ENCODE results near the gene NUP98.
A peak's percentile ranks its signal among the peaks of the same experiment; 100 is the strongest.
"Not testable (repeated sequence)": the region's sequence is repeated elsewhere in the genome, so short reads cannot be mapped to it uniquely, and the experiment has no call there.

The NUP98 gene

GRCh38 chr11:3649374-3649773 lies 148.0 kb downstream of the NUP98 start:
- CTCF ChIA-PET; H3K4me1 ChIP-seq (ENCODE audit: control extremely low read depth in 1 of 4, control insufficient read depth in 4 of 4, insufficient read depth in 4 of 4, low read length in 3 of 4); H3K27me3 ChIP-seq (replicated peaks in 2 of 5; ENCODE audit: control insufficient read depth in 4 of 5, insufficient read depth in 5 of 5, low read length in 4 of 5); H3K36me3 ChIP-seq (ENCODE audit: control insufficient read depth in 4 of 4, insufficient read depth in 4 of 4, low read length in 3 of 4); H3K9me3 ChIP-seq (ENCODE audit: control extremely low read depth in 1 of 5, control insufficient read depth in 4 of 5, insufficient read depth in 2 of 5, low read depth in 1 of 5, low read length in 4 of 5); H3K27ac ChIP-seq (ENCODE audit: insufficient read depth in 1 of 2, low read depth in 1 of 2, low read length in 2 of 2, poor library complexity in 1 of 2, severe bottlenecking in 2 of 2); DNase-seq; H3K4me3 ChIP-seq (ENCODE audit: control insufficient read depth in 1 of 7, extremely low read depth in 1 of 7, insufficient read depth in 4 of 7, low read depth in 2 of 7, low read length in 6 of 7); POLR2A ChIA-PET: not testable (repeated sequence)
- 17% methylated on average over 5 of the region's 9 CpGs for WGBS (ENCODE audit: insufficient coverage)

- H3K27me3 ChIP-seq (replicated peaks in 2 of 5; ENCODE audit: control insufficient read depth in 4 of 5, insufficient read depth in 5 of 5, low read length in 4 of 5); H3K4me1 ChIP-seq (ENCODE audit: control extremely low read depth in 1 of 4, control insufficient read depth in 4 of 4, insufficient read depth in 4 of 4, low read length in 3 of 4); DNase-seq; H3K27ac ChIP-seq (ENCODE audit: insufficient read depth in 1 of 2, low read depth in 1 of 2, low read length in 2 of 2, poor library complexity in 1 of 2, severe bottlenecking in 2 of 2); CTCF ChIA-PET; POLR2A ChIA-PET; H3K4me3 ChIP-seq (ENCODE audit: control insufficient read depth in 1 of 7, extremely low read depth in 1 of 7, insufficient read depth in 4 of 7, low read depth in 2 of 7, low read length in 6 of 7); H3K36me3 ChIP-seq (ENCODE audit: control insufficient read depth in 4 of 4, insufficient read depth in 4 of 4, low read length in 3 of 4): not testable (repeated sequence)
- H3K9me3 ChIP-seq (ENCODE audit: control extremely low read depth in 1 of 5, control insufficient read depth in 4 of 5, insufficient read depth in 2 of 5, low read depth in 1 of 5, low read length in 4 of 5) = peaks cover 0 to 11% (median 0%) of the 10 kb centered on the region in 5 experiments
- WGBS (ENCODE audit: insufficient coverage) = 90% methylated on average over 7 of the region's 13 CpGs
Observed at GRCh38 chr11:3648843-3649242, 148.5 kb downstream of the NUP98 start.

- Histone ChIP-seq H3K36me3 (ENCODE audit: control insufficient read depth in 4 of 4, insufficient read depth in 4 of 4, low read length in 3 of 4) (no peaks in the 10 kb centered on the region), H3K27me3 (replicated peaks in 2 of 5; ENCODE audit: control insufficient read depth in 4 of 5, insufficient read depth in 5 of 5, low read length in 4 of 5) (peaks cover 0 to 12% (median 6%) of the 10 kb centered on the region in 5 experiments), H3K4me1 (ENCODE audit: control extremely low read depth in 1 of 4, control insufficient read depth in 4 of 4, insufficient read depth in 4 of 4, low read length in 3 of 4) (peaks cover 0 to 17% (median 11%) of the 10 kb centered on the region in 4 experiments), H3K27ac (ENCODE audit: insufficient read depth in 1 of 2, low read depth in 1 of 2, low read length in 2 of 2, poor library complexity in 1 of 2, severe bottlenecking in 2 of 2) (no peak overlapping the region), H3K9me3 (ENCODE audit: control extremely low read depth in 1 of 5, control insufficient read depth in 4 of 5, insufficient read depth in 2 of 5, low read depth in 1 of 5, low read length in 4 of 5) (peaks cover 0 to 14% (median 0%) of the 10 kb centered on the region in 5 experiments), H3K4me3 (ENCODE audit: control insufficient read depth in 1 of 7, extremely low read depth in 1 of 7, insufficient read depth in 4 of 7, low read depth in 2 of 7, low read length in 6 of 7) (no peak overlapping the region)
- DNase-seq = no peak
- POLR2A ChIA-PET = no interaction called here
- 98% methylated on average over 7 of the region's 7 CpGs for WGBS (ENCODE audit: insufficient coverage)
- CTCF ChIA-PET = no interaction called here
Observed at GRCh38 chr11:3645552-3645951, 151.8 kb downstream of the NUP98 start.

GRCh38 chr11:3644817-3645235 lies 152.5 kb downstream of the NUP98 start, which contains the start of gene ART1:
Gene ART1 (plus strand): TSS chr11:3645128. CDS start chr11:3659214, 14,086 bp downstream.
- CTCF ChIA-PET = no interaction called here
- peaks cover 0 to 12% (median 6%) of the 10 kb centered on the region in 5 experiments for H3K27me3 ChIP-seq (replicated peaks in 2 of 5; ENCODE audit: control insufficient read depth in 4 of 5, insufficient read depth in 5 of 5, low read length in 4 of 5)
- peak in 2 of 3 donors; percentile 16 to 30 for DNase-seq

GRCh38 chr11:3643102-3643546 lies 154.2 kb downstream of the NUP98 start:
- CTCF ChIA-PET = interaction anchor here (1.4 kb wide), 1 partner anchor 35 kb away, joined by 4 read pairs; no protein-coding TSS in a partner anchor
- Histone ChIP-seq H3K27me3 (replicated peaks in 2 of 5; ENCODE audit: control insufficient read depth in 4 of 5, insufficient read depth in 5 of 5, low read length in 4 of 5) (peaks cover 0 to 12% (median 6%) of the 10 kb centered on the region in 5 experiments), H3K9me3 (ENCODE audit: control extremely low read depth in 1 of 5, control insufficient read depth in 4 of 5, insufficient read depth in 2 of 5, low read depth in 1 of 5, low read length in 4 of 5) (peaks cover 0 to 14% (median 0%) of the 10 kb centered on the region in 5 experiments), H3K4me1 (ENCODE audit: control extremely low read depth in 1 of 4, control insufficient read depth in 4 of 4, insufficient read depth in 4 of 4, low read length in 3 of 4) (peaks cover 0 to 17% (median 11%) of the 10 kb centered on the region in 4 experiments), H3K4me3 (ENCODE audit: control insufficient read depth in 1 of 7, extremely low read depth in 1 of 7, insufficient read depth in 4 of 7, low read depth in 2 of 7, low read length in 6 of 7) (peak overlapping the region in 3 of 7 experiments; percentile 69 to 78 (median 76))
- H3K36me3 ChIP-seq (ENCODE audit: control insufficient read depth in 4 of 4, insufficient read depth in 4 of 4, low read length in 3 of 4); POLR2A ChIA-PET; H3K27ac ChIP-seq (ENCODE audit: insufficient read depth in 1 of 2, low read depth in 1 of 2, low read length in 2 of 2, poor library complexity in 1 of 2, severe bottlenecking in 2 of 2); DNase-seq: not testable (repeated sequence)
- 69% methylated on average over 8 of the region's 11 CpGs for WGBS (ENCODE audit: insufficient coverage)

More at GRCh38 chr11:3644817-3645235, 152.5 kb downstream of the NUP98 start, which contains the start of gene ART1:
- POLR2A ChIA-PET = no interaction called here
- WGBS (ENCODE audit: insufficient coverage) = 87% methylated on average over 4 of the region's 4 CpGs
- H3K36me3 ChIP-seq (ENCODE audit: control insufficient read depth in 4 of 4, insufficient read depth in 4 of 4, low read length in 3 of 4) = no peaks in the 10 kb centered on the region
- peaks cover 0 to 17% (median 11%) of the 10 kb centered on the region in 4 experiments for H3K4me1 ChIP-seq (ENCODE audit: control extremely low read depth in 1 of 4, control insufficient read depth in 4 of 4, insufficient read depth in 4 of 4, low read length in 3 of 4)
- no peak within 1 kb of the TSS for H3K4me3 ChIP-seq (ENCODE audit: control insufficient read depth in 1 of 7, extremely low read depth in 1 of 7, insufficient read depth in 4 of 7, low read depth in 2 of 7, low read length in 6 of 7)
- H3K27ac ChIP-seq (ENCODE audit: insufficient read depth in 1 of 2, low read depth in 1 of 2, low read length in 2 of 2, poor library complexity in 1 of 2, severe bottlenecking in 2 of 2) = no peak within 1 kb of the TSS
- H3K9me3 ChIP-seq (ENCODE audit: control extremely low read depth in 1 of 5, control insufficient read depth in 4 of 5, insufficient read depth in 2 of 5, low read depth in 1 of 5, low read length in 4 of 5) = peaks cover 0 to 14% (median 0%) of the 10 kb centered on the region in 5 experiments

- peak; percentile 79 to 89 (median 89) for DNase-seq
- Histone ChIP-seq H3K27ac (ENCODE audit: insufficient read depth in 1 of 2, low read depth in 1 of 2, low read length in 2 of 2, poor library complexity in 1 of 2, severe bottlenecking in 2 of 2) (no peak overlapping the region), H3K4me1 (ENCODE audit: control extremely low read depth in 1 of 4, control insufficient read depth in 4 of 4, insufficient read depth in 4 of 4, low read length in 3 of 4) (peaks cover 0 to 17% (median 11%) of the 10 kb centered on the region in 4 experiments), H3K36me3 (ENCODE audit: control insufficient read depth in 4 of 4, insufficient read depth in 4 of 4, low read length in 3 of 4) (no peaks in the 10 kb centered on the region), H3K4me3 (ENCODE audit: control insufficient read depth in 1 of 7, extremely low read depth in 1 of 7, insufficient read depth in 4 of 7, low read depth in 2 of 7, low read length in 6 of 7) (peak overlapping the region; percentile 30 to 78 (median 60)), H3K27me3 (replicated peaks in 2 of 5; ENCODE audit: control insufficient read depth in 4 of 5, insufficient read depth in 5 of 5, low read length in 4 of 5) (peaks cover 0 to 12% (median 6%) of the 10 kb centered on the region in 5 experiments), H3K9me3 (ENCODE audit: control extremely low read depth in 1 of 5, control insufficient read depth in 4 of 5, insufficient read depth in 2 of 5, low read depth in 1 of 5, low read length in 4 of 5) (peaks cover 0 to 14% (median 0%) of the 10 kb centered on the region in 5 experiments)
- POLR2A ChIA-PET = no interaction called here
- CTCF ChIA-PET = no interaction called here
- under 1% methylated on average over 31 of the region's 55 CpGs for WGBS (ENCODE audit: insufficient coverage)
Observed at GRCh38 chr11:3642071-3642951, 155.0 kb downstream of the NUP98 start.

- Histone ChIP-seq H3K4me3 (ENCODE audit: control insufficient read depth in 1 of 7, extremely low read depth in 1 of 7, insufficient read depth in 4 of 7, low read depth in 2 of 7, low read length in 6 of 7) (peak within 1 kb of the TSS; percentile 30 to 78 (median 60)), H3K4me1 (ENCODE audit: control extremely low read depth in 1 of 4, control insufficient read depth in 4 of 4, insufficient read depth in 4 of 4, low read length in 3 of 4) (peaks cover 0 to 17% (median 11%) of the 10 kb centered on the region in 4 experiments), H3K9me3 (ENCODE audit: control extremely low read depth in 1 of 5, control insufficient read depth in 4 of 5, insufficient read depth in 2 of 5, low read depth in 1 of 5, low read length in 4 of 5) (peaks cover 0 to 14% (median 0%) of the 10 kb centered on the region in 5 experiments), H3K36me3 (ENCODE audit: control insufficient read depth in 4 of 4, insufficient read depth in 4 of 4, low read length in 3 of 4) (peaks cover 0 to under 1% (median 0%) of the 10 kb centered on the region in 4 experiments), H3K27me3 (replicated peaks in 2 of 5; ENCODE audit: control insufficient read depth in 4 of 5, insufficient read depth in 5 of 5, low read length in 4 of 5) (peaks cover 0 to 12% (median 6%) of the 10 kb centered on the region in 5 experiments), H3K27ac (ENCODE audit: insufficient read depth in 1 of 2, low read depth in 1 of 2, low read length in 2 of 2, poor library complexity in 1 of 2, severe bottlenecking in 2 of 2) (no peak within 1 kb of the TSS)
- ChIA-PET CTCF (no interaction called here), POLR2A (no interaction called here)
- 37% methylated on average over 12 of the region's 21 CpGs for WGBS (ENCODE audit: insufficient coverage)
- DNase-seq = no peak
Observed at GRCh38 chr11:3641701-3642070, 155.7 kb downstream of the NUP98 start, which contains the start of gene ART5. Gene ART5 (minus strand): TSS chr11:3641992. CDS start chr11:3641862, 130 bp downstream.
